SK-N-SH (cell line): ENCODE data around the gene PPP2R2B. TPM values are rescaled to one million over a fixed set of nuclear protein-coding genes. Genes with fewer than 3 reads are reported as not detected.

Experiments
- CTCF ChIA-PET: fragments of 300-600, 350-600 bp; formaldehyde crosslinking; extraction: SDS; loops from one replicate; lab custom pipeline; 2021; lab: Yijun Ruan, JAX
- POLR2A ChIA-PET: fragments of 350-600 bp; sonication (Branson Sonifier 250); formaldehyde crosslinking; extraction: SDS; loops from one replicate; lab custom pipeline; 2020; ENCODE audit warnings: antibody characterized with exemption, inconsistent platforms; lab: Yijun Ruan, JAX
- DNase-seq: peaks from one replicate; pipeline ENCODE4 v3.0.0; 2012
- H2AFZ ChIP-seq: fragments of 200-600 bp; sonication (generic); 2 replicates; pipeline ENCODE4 v1.8.1; 2016; ENCODE audit warnings: antibody characterized with exemption, mild to moderate bottlenecking, low read depth
- H3F3A ChIP-seq: fragments of 200-600 bp; sonication (generic); replicated peaks from 2 replicates; pipeline ENCODE3; 2016; ENCODE audit warnings: antibody characterized with exemption, mild to moderate bottlenecking; ENCODE audit not compliant: insufficient read depth
- H3K27ac ChIP-seq, 2 experiments: fragments of 200-500 bp in 1 of 2; fragments of 200-600 bp in 1 of 2; sonication (Bioruptor generic) in 1 of 2; sonication (generic), shearing (Covaris generic) in 1 of 2; 2 replicates each; pipeline versions ENCODE4 v1.5.1 to v1.6.1; 2014 to 2016; ENCODE audit warnings: low read depth in 2 of 2, inconsistent platforms in 1 of 2, low read length in 1 of 2, mild to moderate bottlenecking in 1 of 2, mixed read lengths in 1 of 2
- H3K27me3 ChIP-seq: fragments of 200-600 bp; sonication (generic), shearing (Covaris generic); 2 replicates; pipeline ENCODE4 v1.6.1; 2016; ENCODE audit warnings: mixed run types; ENCODE audit not compliant: insufficient read depth
- H3K36me3 ChIP-seq, 2 experiments: fragments of 200-500 bp in 1 of 2; fragments of 200-600 bp in 1 of 2; sonication (Bioruptor generic) in 1 of 2; sonication (generic) in 1 of 2; replicated peaks in 1 of 2; 2 replicates each; pipeline versions ENCODE3 to v1.5.1; 2014 to 2016; ENCODE audit warnings: low read length in 1 of 2, mild to moderate bottlenecking in 1 of 2; ENCODE audit not compliant: insufficient read depth in 2 of 2, control insufficient read depth in 1 of 2
- H3K4me1 ChIP-seq, 2 experiments: fragments of 200-500 bp in 1 of 2; fragments of 200-600 bp in 1 of 2; sonication (Bioruptor generic) in 1 of 2; sonication (generic), shearing (Covaris generic) in 1 of 2; 2 replicates each; pipeline versions ENCODE4 v1.5.1 to v1.6.1; 2014 to 2016; ENCODE audit warnings: low read depth in 1 of 2, low read length in 1 of 2, mixed run types in 1 of 2; ENCODE audit not compliant: insufficient read depth in 2 of 2, control insufficient read depth in 1 of 2
- H3K4me2 ChIP-seq: fragments of 200-600 bp; sonication (generic), shearing (Covaris generic); 2 replicates; pipeline ENCODE4 v1.6.1; 2017; ENCODE audit warnings: mixed run types
- H3K4me3 ChIP-seq, 2 experiments: fragments of 200-500 bp in 1 of 2; fragments of 200-600 bp in 1 of 2; sonication (Bioruptor generic) in 1 of 2; sonication (generic), shearing (Covaris generic) in 1 of 2; 2 replicates each; pipeline versions ENCODE4 v1.5.1 to v1.8.1; 2014 to 2016; ENCODE audit warnings: low read depth in 2 of 2, inconsistent platforms in 1 of 2, low read length in 1 of 2, mild to moderate bottlenecking in 1 of 2, mixed read lengths in 1 of 2, moderate library complexity in 1 of 2
- H3K79me2 ChIP-seq: fragments of 200-600 bp; sonication (generic); 2 replicates; pipeline ENCODE4 v1.8.1; 2017; ENCODE audit warnings: mild to moderate bottlenecking; ENCODE audit not compliant: insufficient read depth
- H3K9ac ChIP-seq: fragments of 200-600 bp; sonication (generic); 2 replicates; pipeline ENCODE4 v1.6.1; 2017; ENCODE audit warnings: mixed run types
- H3K9me2 ChIP-seq: fragments of 200-600 bp; sonication (generic); 2 replicates; pipeline ENCODE4 v1.6.1; 2017; ENCODE audit warnings: mixed run types
- H3K9me3 ChIP-seq: fragments of 200-600 bp; sonication (generic); 2 replicates; pipeline ENCODE4 v1.6.1; 2017; ENCODE audit warnings: mixed run types, mild to moderate bottlenecking, moderate library complexity
- H4K20me1 ChIP-seq: fragments of 200-600 bp; sonication (generic); 2 replicates; pipeline ENCODE4 v1.6.1; 2017; ENCODE audit warnings: mild to moderate bottlenecking, mixed run types; ENCODE audit not compliant: insufficient read depth
- CHD2 ChIP-seq: fragments of 150-350 bp; IDR thresholded peaks from 2 replicates; pipeline ENCODE4 v1.6.1; 2018; ENCODE audit warnings: low read length; ENCODE audit not compliant: partially characterized antibody
- ELF1 ChIP-seq: IDR thresholded peaks from 2 replicates; pipeline ENCODE4 v1.4.0; 2012
- EZH2phosphoT487 ChIP-seq: fragments of 200-600 bp; sonication (generic); IDR thresholded peaks from 2 replicates; pipeline ENCODE4 v1.6.1; 2017; ENCODE audit warnings: low read depth, mixed run types, mild to moderate bottlenecking, antibody characterized with exemption, moderate library complexity, borderline replicate concordance
- FOSL2 ChIP-seq: IDR thresholded peaks from 2 replicates; pipeline ENCODE4 v1.4.0; 2012; ENCODE audit warnings: low read depth, mild to moderate bottlenecking, moderate library complexity, borderline replicate concordance
- FOXJ3 ChIP-seq: sonication (generic); formaldehyde crosslinking; IDR thresholded peaks from 2 replicates; pipeline ENCODE4 v1.5.1; 2020; ENCODE audit warnings: mild to moderate bottlenecking, missing genetic modification reagents
- FOXM1 ChIP-seq: IDR thresholded peaks from 2 replicates; pipeline ENCODE4 v1.4.0; 2012; ENCODE audit warnings: low read depth, mild to moderate bottlenecking
- JUND ChIP-seq: IDR thresholded peaks from 2 replicates; pipeline ENCODE4 v1.4.0; 2012
- NFIC ChIP-seq: IDR thresholded peaks from 2 replicates; pipeline ENCODE4 v1.4.0; 2012; ENCODE audit warnings: borderline replicate concordance
- NRF1 ChIP-seq: IDR thresholded peaks from 2 replicates; pipeline ENCODE4 v1.6.1; 2012; ENCODE audit warnings: low read depth, mild to moderate bottlenecking, low read length
- POLR2AphosphoS5 ChIP-seq: IDR thresholded peaks from 2 replicates; pipeline ENCODE4 v1.6.1; 2012; ENCODE audit warnings: low read depth, low read length
- RCOR1 ChIP-seq: fragments of 150-350 bp; IDR thresholded peaks from 2 replicates; pipeline ENCODE4 v1.6.1; 2017; ENCODE audit warnings: antibody characterized with exemption, low read length
- RFX5 ChIP-seq: IDR thresholded peaks from 2 replicates; pipeline ENCODE4 v1.6.1; 2012; ENCODE audit warnings: mild to moderate bottlenecking, improper control_type of control experiment, low read length
- TCF12 ChIP-seq: IDR thresholded peaks from 2 replicates; pipeline ENCODE4 v1.4.0; 2012
- TEAD4 ChIP-seq: IDR thresholded peaks from 2 replicates; pipeline ENCODE4 v1.4.0; 2012; ENCODE audit warnings: mild to moderate bottlenecking, borderline replicate concordance; ENCODE audit not compliant: insufficient read depth
- WGBS: methylation state at CpG from one replicate; pipeline ENCODE4 v1.1.6; 2017; ENCODE audit warnings: low lambda C conversion rate; 5-methylcytosine and 5-hydroxymethylcytosine counted together
- polyA plus RNA-seq, 3 experiments: library from polyadenylated mRNA; depleted of rRNA; stranded (reverse); fragments of >200 nt; gene quantifications; 2 replicates each; pipeline ENCODE4 v1.2.3, GENCODE V29; 2012
- TF ChIP-seq, protein P1 (sequence below): IDR thresholded peaks from 2 replicates; pipeline ENCODE4 v1.4.0; 2012; ENCODE audit warnings: low read depth
- TF ChIP-seq, protein P2 (sequence below): fragments of 150-350 bp; IDR thresholded peaks from 2 replicates; pipeline ENCODE4 v1.6.1; 2017; ENCODE audit warnings: antibody characterized with exemption, low read length, low read depth, borderline replicate concordance
- TF ChIP-seq, protein P3 (sequence below): fragments of 200-600 bp; sonication (generic); IDR thresholded peaks from 2 replicates; pipeline ENCODE4 v1.6.1; 2017; ENCODE audit warnings: antibody characterized with exemption, mild to moderate bottlenecking, moderate library complexity

The PPP2R2B gene
- polyA plus RNA-seq, 1 of the 3 experiments (the other 2 are of a cell fraction), result 11.4 TPM

GRCh38 chr5:146758938-146759337 is 119.6 kb downstream of the PPP2R2B start:
- H3K9ac ChIP-seq, result no peak overlapping the region
- H3F3A ChIP-seq, result no peaks in the 10 kb centered on the region
- no peak overlapping the region for H3K4me3 ChIP-seq
- H2AFZ ChIP-seq, result no peak overlapping the region
- H4K20me1 ChIP-seq, result no peaks in the 10 kb centered on the region
- H3K9me3 ChIP-seq, result no peaks in the 10 kb centered on the region
- no peaks in the 10 kb centered on the region for H3K9me2 ChIP-seq
- H3K27me3 ChIP-seq, result no peaks in the 10 kb centered on the region
- H3K27ac ChIP-seq, result peak overlapping the region in 1 of 2 experiments; percentile 22; a peak in 1 of 4 replicates
- H3K79me2 ChIP-seq, result no peaks in the 10 kb centered on the region
- no peaks in the 10 kb centered on the region for H3K36me3 ChIP-seq
- CTCF ChIA-PET, result no interaction called here
- POLR2A ChIA-PET, result no interaction called here
- TF ChIP-seq FOXJ3 (CRISPR knock-in tag) (no peak), CHD2 (no peak), FOSL2 (no peak), NRF1 (no peak), ELF1 (no peak)
- peaks cover 0 to 28% of the 10 kb centered on the region in 2 experiments; a peak in 2 of 4 replicates for H3K4me1 ChIP-seq
- DNase-seq, result no peak
- H3K4me2 ChIP-seq, result no peak overlapping the region

GRCh38 chr5:146758076-146758475 is 120.5 kb downstream of the PPP2R2B start:
- Histone ChIP-seq H3K27me3 (no peaks in the 10 kb centered on the region), H3K9me3 (no peaks in the 10 kb centered on the region), H2AFZ (no peak overlapping the region), H3K4me1 (peaks cover 0 to 25% of the 10 kb centered on the region in 2 experiments; a peak in 2 of 4 replicates), H3F3A (no peaks in the 10 kb centered on the region), H3K79me2 (no peaks in the 10 kb centered on the region), H3K4me2 (no peak overlapping the region), H3K4me3 (no peak overlapping the region), H4K20me1 (no peaks in the 10 kb centered on the region), H3K36me3 (no peaks in the 10 kb centered on the region), H3K27ac (no peak overlapping the region), H3K9me2 (no peaks in the 10 kb centered on the region), H3K9ac (no peak overlapping the region)
- 67% methylated on average over 1 of the region's 1 CpG for WGBS
- TF ChIP-seq TCF12 (no peak), NFIC (no peak), FOXJ3 (CRISPR knock-in tag) (no peak), FOXM1 (no peak), TEAD4 (no peak), FOSL2 (no peak), POLR2AphosphoS5 (no peak), RCOR1 (no peak), JUND (no peak), ELF1 (no peak), EZH2phosphoT487 (no peak), RFX5 (no peak)
- TF ChIP-seq, protein P1, sequence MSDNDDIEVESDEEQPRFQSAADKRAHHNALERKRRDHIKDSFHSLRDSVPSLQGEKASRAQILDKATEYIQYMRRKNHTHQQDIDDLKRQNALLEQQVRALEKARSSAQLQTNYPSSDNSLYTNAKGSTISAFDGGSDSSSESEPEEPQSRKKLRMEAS, result no peak
- TF ChIP-seq, protein P2, sequence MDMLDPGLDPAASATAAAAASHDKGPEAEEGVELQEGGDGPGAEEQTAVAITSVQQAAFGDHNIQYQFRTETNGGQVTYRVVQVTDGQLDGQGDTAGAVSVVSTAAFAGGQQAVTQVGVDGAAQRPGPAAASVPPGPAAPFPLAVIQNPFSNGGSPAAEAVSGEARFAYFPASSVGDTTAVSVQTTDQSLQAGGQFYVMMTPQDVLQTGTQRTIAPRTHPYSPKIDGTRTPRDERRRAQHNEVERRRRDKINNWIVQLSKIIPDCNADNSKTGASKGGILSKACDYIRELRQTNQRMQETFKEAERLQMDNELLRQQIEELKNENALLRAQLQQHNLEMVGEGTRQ, result no peak
- TF ChIP-seq, protein P3, sequence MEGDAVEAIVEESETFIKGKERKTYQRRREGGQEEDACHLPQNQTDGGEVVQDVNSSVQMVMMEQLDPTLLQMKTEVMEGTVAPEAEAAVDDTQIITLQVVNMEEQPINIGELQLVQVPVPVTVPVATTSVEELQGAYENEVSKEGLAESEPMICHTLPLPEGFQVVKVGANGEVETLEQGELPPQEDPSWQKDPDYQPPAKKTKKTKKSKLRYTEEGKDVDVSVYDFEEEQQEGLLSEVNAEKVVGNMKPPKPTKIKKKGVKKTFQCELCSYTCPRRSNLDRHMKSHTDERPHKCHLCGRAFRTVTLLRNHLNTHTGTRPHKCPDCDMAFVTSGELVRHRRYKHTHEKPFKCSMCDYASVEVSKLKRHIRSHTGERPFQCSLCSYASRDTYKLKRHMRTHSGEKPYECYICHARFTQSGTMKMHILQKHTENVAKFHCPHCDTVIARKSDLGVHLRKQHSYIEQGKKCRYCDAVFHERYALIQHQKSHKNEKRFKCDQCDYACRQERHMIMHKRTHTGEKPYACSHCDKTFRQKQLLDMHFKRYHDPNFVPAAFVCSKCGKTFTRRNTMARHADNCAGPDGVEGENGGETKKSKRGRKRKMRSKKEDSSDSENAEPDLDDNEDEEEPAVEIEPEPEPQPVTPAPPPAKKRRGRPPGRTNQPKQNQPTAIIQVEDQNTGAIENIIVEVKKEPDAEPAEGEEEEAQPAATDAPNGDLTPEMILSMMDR, result no peak
- no peak for DNase-seq
- ChIA-PET POLR2A (no interaction called here), CTCF (interaction anchor here (0.6 kb wide), 1 partner anchor 208 kb away, joined by 3 read pairs; no protein-coding TSS in a partner anchor)
